Measurements from ENCODE around the gene FAM171A1.
"Not testable (repeated sequence)": the region's sequence is repeated elsewhere in the genome, so short reads cannot be mapped to it uniquely, and the experiment has no call there.

The FAM171A1 gene

GRCh38 chr10:15209827-15210509 is 161.1 kb downstream of the FAM171A1 start:
- peak; percentile 61 to 71 for DNase-seq (ENCODE audit: low read depth in 2 of 2)

- no peak for DNase-seq (ENCODE audit: low read depth in 2 of 2)
Measured at GRCh38 chr10:15208221-15208620, 162.9 kb downstream of the FAM171A1 start.

GRCh38 chr10:15207410-15207809 is 163.7 kb downstream of the FAM171A1 start:
- not testable (repeated sequence) for DNase-seq (ENCODE audit: low read depth in 2 of 2)

GRCh38 chr10:15202639-15203038 is 168.4 kb downstream of the FAM171A1 start:
- no peak for DNase-seq (ENCODE audit: low read depth in 2 of 2)

- DNase-seq (ENCODE audit: low read depth in 2 of 2): not testable (repeated sequence)
Measured at GRCh38 chr10:15202301-15202621, 168.8 kb downstream of the FAM171A1 start.

GRCh38 chr10:15201589-15202300 is 169.3 kb downstream of the FAM171A1 start:
- no peak for DNase-seq (ENCODE audit: low read depth in 2 of 2)

- DNase-seq (ENCODE audit: low read depth in 2 of 2): no peak
Measured at GRCh38 chr10:15200626-15201025, 170.5 kb downstream of the FAM171A1 start.

GRCh38 chr10:15197911-15198310 is 173.2 kb downstream of the FAM171A1 start:
- no peak for DNase-seq (ENCODE audit: low read depth in 2 of 2)

GRCh38 chr10:15197276-15197675 is 173.8 kb downstream of the FAM171A1 start:
- DNase-seq (ENCODE audit: low read depth in 2 of 2): no peak

- DNase-seq (ENCODE audit: low read depth in 2 of 2): no peak
Measured at GRCh38 chr10:15196021-15196834, 174.9 kb downstream of the FAM171A1 start.

GRCh38 chr10:15189133-15189885 is 181.8 kb downstream of the FAM171A1 start:
- DNase-seq (ENCODE audit: low read depth in 2 of 2): no peak

GRCh38 chr10:15188603-15189002 is 182.5 kb downstream of the FAM171A1 start:
- DNase-seq (ENCODE audit: low read depth in 2 of 2): no peak

- no peak for DNase-seq (ENCODE audit: low read depth in 2 of 2)
Measured at GRCh38 chr10:15183689-15184481, 187.2 kb downstream of the FAM171A1 start.

- no peak for DNase-seq (ENCODE audit: low read depth in 2 of 2)
Measured at GRCh38 chr10:15182540-15183207, 188.4 kb downstream of the FAM171A1 start.

GRCh38 chr10:15181576-15182156 is 189.4 kb downstream of the FAM171A1 start:
- DNase-seq (ENCODE audit: low read depth in 2 of 2): no peak

GRCh38 chr10:15180736-15181135 is 190.4 kb downstream of the FAM171A1 start:
- no peak for DNase-seq (ENCODE audit: low read depth in 2 of 2)

- DNase-seq (ENCODE audit: low read depth in 2 of 2): no peak
Measured at GRCh38 chr10:15176269-15176668, 194.8 kb downstream of the FAM171A1 start.

- DNase-seq (ENCODE audit: low read depth in 2 of 2): no peak
Measured at GRCh38 chr10:15175587-15175986, 195.5 kb downstream of the FAM171A1 start.

GRCh38 chr10:15172306-15172840 is 198.7 kb downstream of the FAM171A1 start:
- DNase-seq (ENCODE audit: low read depth in 2 of 2): no peak

Measured in stimulated activated CD8-positive, alpha-beta memory T cell treated with anti-CD3 and anti-CD28 coated beads, Interleukin-7, amount 100 ng/mL, for 4 hours (primary cell).